Hepatic stellate cell (primary cell): ENCODE data around the gene PPM1L.

Source experiments
- DNase-seq: peaks from one replicate; pipeline ENCODE4 v3.0.0; 2011; ENCODE audit warnings: low spot score

Gene PPM1L

DNA sequence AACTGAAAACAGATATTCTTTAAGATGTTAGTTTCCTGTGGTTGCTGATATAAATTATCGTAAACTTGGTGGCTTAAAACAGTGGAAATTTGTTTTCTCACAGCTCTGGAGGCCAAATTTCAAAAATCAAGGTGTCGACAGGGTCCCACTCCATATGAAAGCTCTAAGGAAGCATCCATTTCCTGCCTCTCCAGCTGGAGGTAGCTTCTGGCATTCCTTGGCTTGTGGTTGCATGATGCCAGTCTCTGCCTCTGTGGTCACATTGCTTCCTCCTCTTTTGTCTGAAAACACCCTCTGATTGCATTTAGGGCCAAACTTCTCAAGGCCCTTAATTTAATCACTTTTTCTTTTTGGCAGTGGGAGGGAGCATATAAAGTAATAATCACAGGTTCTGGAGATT, 96.8 kb downstream of the PPM1L start:
- no peak for DNase-seq

DNA sequence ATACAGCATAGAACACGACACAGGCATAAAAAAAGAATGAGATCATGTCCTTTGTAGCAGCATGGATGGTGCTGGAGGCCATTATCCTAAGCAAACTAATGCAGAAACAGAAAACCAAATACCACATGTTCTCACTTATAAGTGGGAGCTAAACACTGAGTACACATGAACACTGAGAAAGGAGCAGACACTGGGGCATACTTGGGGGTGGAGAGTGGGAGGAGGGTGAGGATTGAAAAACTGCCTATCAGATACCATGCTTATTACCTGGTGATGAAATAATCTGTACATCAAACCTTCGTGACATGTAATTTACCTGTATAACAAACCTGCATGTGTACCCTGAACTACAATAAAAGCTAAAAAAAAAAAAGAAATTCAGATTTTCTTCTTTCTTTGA, 100.4 kb downstream of the PPM1L start:
- DNase-seq = no peak

DNA sequence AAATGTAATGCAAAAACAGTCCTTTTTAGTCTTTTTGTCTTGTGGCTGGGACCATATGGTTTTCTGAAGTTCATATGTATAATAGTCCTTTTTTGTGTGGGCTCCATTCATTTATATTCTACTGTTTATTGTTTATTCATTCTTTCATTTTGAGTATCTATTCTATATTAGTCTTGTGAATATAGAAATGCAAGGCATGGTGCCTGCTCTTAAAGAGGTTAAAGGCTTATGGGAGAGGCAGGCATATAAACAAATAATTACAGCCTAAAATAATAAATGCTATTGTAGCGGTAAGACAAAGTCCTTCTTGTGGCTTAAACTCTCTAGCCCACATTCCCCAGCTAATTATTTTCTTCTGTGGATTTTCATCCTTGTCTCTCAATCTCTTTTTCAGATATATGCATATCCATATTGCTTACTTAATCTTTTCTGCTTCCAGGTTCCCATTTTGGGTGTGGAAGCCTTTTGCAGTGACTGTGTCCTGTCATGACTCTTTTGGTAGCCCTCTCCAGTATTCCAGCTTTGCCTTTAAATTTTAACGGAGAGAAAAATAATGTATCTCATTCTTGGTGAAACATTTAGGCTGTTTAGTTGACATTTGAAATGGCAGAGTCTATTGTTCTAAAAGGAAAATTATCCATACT, 101.6 kb downstream of the PPM1L start:
- DNase-seq = no peak

DNA sequence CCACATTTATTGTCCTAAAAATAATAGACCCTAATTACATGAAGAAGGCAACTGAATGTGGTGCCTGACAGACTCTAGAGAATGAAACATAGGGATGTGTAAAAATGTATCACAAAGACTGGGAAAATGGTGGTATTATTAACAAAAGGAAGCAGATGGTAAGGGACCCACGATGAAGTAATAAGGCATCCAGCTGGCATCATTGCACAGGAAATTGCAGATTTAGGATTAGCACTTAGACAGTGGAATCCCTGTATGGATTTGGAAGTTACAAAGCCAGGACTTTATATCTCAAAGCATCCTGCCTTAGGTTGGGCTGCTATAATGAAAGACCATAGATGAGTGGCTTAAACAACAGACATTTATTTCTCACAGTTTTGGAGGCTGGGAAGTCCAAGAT, 104.3 kb downstream of the PPM1L start:
- no peak for DNase-seq

GRCh38 chr3:160869825-160870224, 113.8 kb downstream of the PPM1L start:
- no peak for DNase-seq

GRCh38 chr3:160870327-160870726, 114.3 kb downstream of the PPM1L start:
- no peak for DNase-seq

- DNase-seq = no peak
Measured at GRCh38 chr3:160874736-160875135, 118.7 kb downstream of the PPM1L start.

DNA sequence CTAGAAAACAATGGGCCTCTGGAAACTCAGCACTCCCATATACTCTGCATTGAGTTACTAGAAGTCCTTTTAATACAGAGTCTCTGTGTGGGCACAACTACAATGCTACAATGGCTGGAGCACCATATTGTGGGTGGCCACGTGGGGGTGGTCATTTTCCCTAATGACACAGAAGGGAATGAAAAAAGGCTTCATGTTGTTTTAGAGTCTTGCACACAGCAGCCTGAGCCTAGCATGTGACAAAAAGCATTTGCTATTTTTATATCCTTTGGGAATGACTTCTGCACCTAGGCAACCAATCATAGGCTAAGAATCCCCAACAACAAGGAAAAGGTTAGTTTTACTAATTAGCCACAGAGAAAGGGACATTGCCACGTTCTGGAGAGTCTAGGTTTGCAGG, 120.6 kb downstream of the PPM1L start:
- DNase-seq = no peak

- no peak for DNase-seq
Measured at GRCh38 chr3:160879859-160880258, 123.8 kb downstream of the PPM1L start.

- no peak for DNase-seq
Measured at GRCh38 chr3:160883373-160883772, 127.3 kb downstream of the PPM1L start.

- no peak for DNase-seq
Measured at GRCh38 chr3:160885791-160886286, 129.8 kb downstream of the PPM1L start.

- DNase-seq = no peak
Measured at GRCh38 chr3:160886421-160886820, 130.4 kb downstream of the PPM1L start.

DNA sequence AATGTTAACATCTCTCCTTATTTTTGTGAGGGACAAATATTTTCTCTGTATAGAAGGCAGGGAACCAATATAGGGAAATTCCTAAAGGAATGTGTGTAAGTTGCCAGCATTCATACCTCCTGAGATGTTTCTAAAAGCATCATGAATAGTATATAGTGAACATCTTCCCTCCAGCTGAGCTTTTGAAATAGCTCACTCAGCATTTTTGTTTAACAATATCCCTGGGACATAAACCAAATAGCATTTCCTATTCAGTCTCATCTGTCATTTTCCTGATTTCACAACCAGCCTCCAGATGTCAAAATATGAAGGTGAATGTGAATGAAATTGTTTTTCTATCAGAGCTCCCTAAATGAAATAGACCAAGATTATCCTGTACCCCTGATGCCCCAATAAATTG, 137.2 kb downstream of the PPM1L start:
- DNase-seq = no peak

GRCh38 chr3:160904691-160905090, 148.7 kb downstream of the PPM1L start:
- no peak for DNase-seq

GRCh38 chr3:160906646-160907045, 150.6 kb downstream of the PPM1L start:
- DNase-seq = no peak

DNA sequence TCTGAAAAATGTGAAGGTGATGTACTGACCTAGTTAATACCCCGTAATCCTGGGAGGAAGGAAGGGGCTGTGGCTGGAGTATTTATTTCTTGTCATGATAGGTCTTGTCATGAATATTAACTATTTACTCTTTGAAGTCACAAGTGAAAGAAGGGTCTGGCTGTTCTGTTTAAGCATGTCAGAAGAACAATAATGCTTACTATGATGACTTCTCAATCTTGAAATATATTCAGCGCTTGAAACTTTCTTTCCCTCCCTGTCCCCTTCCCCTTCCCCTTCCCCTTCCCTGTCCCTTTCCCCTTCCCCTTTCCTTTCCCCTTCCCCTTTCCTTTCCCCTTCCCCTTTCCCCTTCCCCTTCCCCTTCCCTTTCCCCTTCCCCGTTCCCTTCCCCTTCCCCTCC, 153.9 kb downstream of the PPM1L start:
- DNase-seq = no peak

DNA sequence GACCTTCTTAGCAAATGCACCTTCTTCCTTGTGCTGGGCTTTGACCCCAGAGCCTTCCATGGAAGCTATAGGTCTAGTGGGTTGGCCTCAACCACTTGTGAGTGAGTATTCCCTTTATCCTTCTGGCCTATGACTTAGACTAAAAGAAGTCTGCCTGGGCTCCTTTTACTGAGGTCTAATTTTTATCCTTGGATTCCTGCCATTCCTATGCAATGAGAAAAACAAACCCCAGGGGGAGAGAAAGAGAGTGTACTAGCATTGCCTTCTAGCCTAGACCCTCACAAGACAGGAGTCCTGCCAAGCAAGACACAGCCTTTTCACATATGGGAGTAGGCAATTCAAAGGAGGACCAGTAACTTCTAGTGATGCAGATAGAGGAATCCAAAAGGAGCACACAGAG, 155.4 kb downstream of the PPM1L start:
- no peak for DNase-seq

GRCh38 chr3:160916472-160916871, 160.4 kb downstream of the PPM1L start:
- DNase-seq = no peak

- DNase-seq = no peak
Measured at GRCh38 chr3:160919942-160920341, 163.9 kb downstream of the PPM1L start.

GRCh38 chr3:160921020-160921635, 165.1 kb downstream of the PPM1L start:
- peak; percentile 44 for DNase-seq

- no peak for DNase-seq
Measured at GRCh38 chr3:160924776-160925175, 168.7 kb downstream of the PPM1L start.

GRCh38 chr3:160927620-160928019, 171.6 kb downstream of the PPM1L start:
- DNase-seq = no peak

- no peak for DNase-seq
Measured at GRCh38 chr3:160928183-160928726, 172.2 kb downstream of the PPM1L start.

DNA sequence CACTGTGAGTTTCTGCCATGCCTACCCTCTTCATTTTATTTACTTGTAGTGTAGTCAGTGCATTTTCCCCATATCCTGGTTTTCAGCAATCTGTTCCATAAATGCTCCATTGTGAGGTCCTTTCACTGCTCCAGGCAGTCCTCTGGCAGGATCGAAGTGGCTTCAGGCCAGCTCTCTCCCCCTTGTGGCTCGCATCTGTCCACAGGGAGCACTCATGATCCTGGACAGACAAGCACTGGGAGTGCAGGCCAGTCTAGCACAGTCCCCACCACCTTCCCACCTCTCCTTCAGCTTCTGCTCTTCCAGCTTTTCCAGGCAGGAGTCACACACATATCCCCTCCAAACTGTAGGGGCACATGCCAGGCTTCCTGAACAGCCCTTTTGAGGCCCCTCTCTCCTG, 173.6 kb downstream of the PPM1L start:
- peak; percentile 8 for DNase-seq
